Right lobe of liver (tissue), 6 donors: ENCODE results near the gene GINM1. TPM values are rescaled to one million over a fixed set of nuclear protein-coding genes. Genes with fewer than 3 reads are reported as not detected.

Experiments used
- ATAC-seq, 4 donors: fragments of 200-7000 bp; cut with Tn5 transposase; one replicate each; pipeline ENCODE4 v1.9.1; 2020; ENCODE audit warnings: mild to moderate bottlenecking in 4 of 4, moderate library complexity in 4 of 4
- DNase-seq, 3 donors: peaks; one replicate each; pipeline ENCODE4 v3.0.0-alpha.2; 2020
- H3K27ac ChIP-seq, 3 donors: fragments of 200-600 bp; one replicate each; pipeline ENCODE4 v1.8.0; 2022
- H3K27me3 ChIP-seq, 2 donors: fragments of 200-600 bp; one replicate each; pipeline ENCODE4 v1.8.0; 2022
- H3K36me3 ChIP-seq, 4 donors: fragments of 200-600 bp; sonication (generic) in 1 of 4; one replicate each; pipeline versions ENCODE4 v1.5.1 to v1.8.0; 2017 to 2022; ENCODE audit warnings: control low read depth in 1 of 4
- H3K4me1 ChIP-seq, 4 donors: fragments of 200-600 bp; sonication (generic) in 1 of 4; one replicate each; pipeline versions ENCODE4 v1.5.1 to v1.8.0; 2017 to 2022; ENCODE audit warnings: control low read depth in 1 of 4
- H3K4me3 ChIP-seq, 3 donors: fragments of 200-600 bp; one replicate each; pipeline ENCODE4 v1.8.0; 2022
- H3K9me3 ChIP-seq, 4 donors: fragments of 200-600 bp; sonication (generic) in 1 of 4; one replicate each; pipeline versions ENCODE4 v1.5.1 to v1.8.0; 2017 to 2022; ENCODE audit warnings: control low read depth in 1 of 4
- POLR2A ChIP-seq: fragments of 450-650 bp; IDR thresholded peaks from one replicate; pipeline ENCODE4 v1.6.1; 2017; ENCODE audit warnings: antibody characterized with exemption, mild to moderate bottlenecking
- WGBS: methylation state at CpG from one replicate; pipeline ENCODE4 v1.1.6; 2018; ENCODE audit warnings: low coverage, low lambda C conversion rate; ENCODE audit not compliant: insufficient coverage; ENCODE audit errors: missing lambda C conversion rate; 5-methylcytosine and 5-hydroxymethylcytosine counted together
- intact Hi-C, 2 donors: fragments of 100-400 bp; cut with DNase I; formaldehyde crosslinking; loops; one replicate each; pipeline versions ENCODE4 v1.11.2 to v1.14.1; 2022
- total RNA-seq, 6 experiments: library from RNA; depleted of rRNA in 2 of 6; stranded (reverse); fragments of >200 nt in 2 of 6; fragmentation: NEBNext Ultra II Directional in 3 of 6; extraction: Animal tissue kit (Norgen Biotek cat#: 25700) in 3 of 6; gene quantifications; one replicate each; pipeline versions ENCODE4 v1.1.0 to v1.2.4, GENCODE V29; 2016 to 2023
- TF ChIP-seq, protein P1 (sequence below), 4 donors: fragments of 200-600 bp in 3 of 4; fragments of 450-650 bp in 1 of 4; IDR thresholded peaks; one replicate each; pipeline versions ENCODE4 v1.5.1 to v1.8.0; 2016 to 2022; ENCODE audit warnings: antibody characterized with exemption in 4 of 4, mild to moderate bottlenecking in 2 of 4
- donor health status: DM: no; HTN: yes; CAD: no.
- donor health status: DM: no; HTN: no; CAD: no.
- donor health status: DM: no; HTN: no; CAD: no.
- donor health status: DM: no; HTN: yes; CAD: no.
- donor health status: DM: no; HTN: yes; CAD: no.

The GINM1 gene
- total RNA-seq, 6 experiments from 2014 or later = 20.1 to 26.0 (median 21.8) TPM

DNA sequence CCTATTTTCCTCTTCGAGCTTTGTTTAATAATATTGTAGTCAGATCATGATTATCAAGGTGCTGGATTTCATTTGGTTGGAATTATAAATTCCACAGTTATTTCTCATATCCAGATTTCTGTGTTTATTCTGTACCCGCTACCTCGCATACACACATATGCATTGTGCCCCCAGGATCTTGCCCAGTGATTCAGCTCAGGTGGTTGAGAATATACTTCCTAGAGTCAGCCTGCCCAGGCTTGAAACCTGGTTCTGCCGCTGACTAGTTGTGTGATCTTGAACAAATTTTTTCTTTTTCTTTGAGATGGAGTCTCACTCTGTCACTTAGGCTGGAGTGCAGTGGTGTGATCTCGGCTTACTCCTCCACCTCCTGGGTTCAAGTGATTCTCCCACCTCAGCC lies 14.7 kb downstream of the GINM1 start:
- intact Hi-C loops = no loop called here
- TF ChIP-seq POLR2A = no peak
- TF ChIP-seq, protein P1, sequence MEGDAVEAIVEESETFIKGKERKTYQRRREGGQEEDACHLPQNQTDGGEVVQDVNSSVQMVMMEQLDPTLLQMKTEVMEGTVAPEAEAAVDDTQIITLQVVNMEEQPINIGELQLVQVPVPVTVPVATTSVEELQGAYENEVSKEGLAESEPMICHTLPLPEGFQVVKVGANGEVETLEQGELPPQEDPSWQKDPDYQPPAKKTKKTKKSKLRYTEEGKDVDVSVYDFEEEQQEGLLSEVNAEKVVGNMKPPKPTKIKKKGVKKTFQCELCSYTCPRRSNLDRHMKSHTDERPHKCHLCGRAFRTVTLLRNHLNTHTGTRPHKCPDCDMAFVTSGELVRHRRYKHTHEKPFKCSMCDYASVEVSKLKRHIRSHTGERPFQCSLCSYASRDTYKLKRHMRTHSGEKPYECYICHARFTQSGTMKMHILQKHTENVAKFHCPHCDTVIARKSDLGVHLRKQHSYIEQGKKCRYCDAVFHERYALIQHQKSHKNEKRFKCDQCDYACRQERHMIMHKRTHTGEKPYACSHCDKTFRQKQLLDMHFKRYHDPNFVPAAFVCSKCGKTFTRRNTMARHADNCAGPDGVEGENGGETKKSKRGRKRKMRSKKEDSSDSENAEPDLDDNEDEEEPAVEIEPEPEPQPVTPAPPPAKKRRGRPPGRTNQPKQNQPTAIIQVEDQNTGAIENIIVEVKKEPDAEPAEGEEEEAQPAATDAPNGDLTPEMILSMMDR (IDR thresholded peaks at IDR 0.05) = no peak
- WGBS = 96% methylated on average over 5 of the region's 5 CpGs
- H3K27ac ChIP-seq = no peak overlapping the region
- DNase-seq (no peak), ATAC-seq (no peak)
- no peak overlapping the region for H3K4me3 ChIP-seq
- H3K36me3 ChIP-seq = peaks cover 0 to 19% (median 0%) of the 10 kb centered on the region in 4 donors
- no peaks in the 10 kb centered on the region for H3K9me3 ChIP-seq
- no peaks in the 10 kb centered on the region for H3K27me3 ChIP-seq
- no peaks in the 10 kb centered on the region for H3K4me1 ChIP-seq

DNA sequence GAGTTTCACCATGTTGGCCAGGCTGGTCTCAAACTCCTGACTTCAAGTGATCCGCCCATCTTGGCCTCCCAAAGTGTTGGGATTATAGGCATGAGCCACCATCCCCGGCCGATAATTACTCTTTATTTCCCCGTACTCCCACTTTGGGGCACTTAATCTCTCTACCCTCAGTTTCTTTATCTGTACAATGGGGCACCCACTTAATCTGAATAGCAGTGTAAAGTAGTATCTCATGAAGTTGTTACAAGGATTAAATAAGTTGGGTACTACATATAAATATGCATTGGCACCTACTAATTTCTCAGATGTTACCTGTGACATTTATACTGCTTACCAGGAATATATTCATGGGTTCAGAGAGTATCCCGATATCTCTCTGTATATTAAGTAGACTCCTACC lies 15.2 kb downstream of the GINM1 start:
- Histone ChIP-seq H3K4me1 (no peaks in the 10 kb centered on the region), H3K4me3 (no peak overlapping the region), H3K9me3 (no peaks in the 10 kb centered on the region), H3K27ac (no peak overlapping the region), H3K36me3 (peaks cover 0 to 19% (median 0%) of the 10 kb centered on the region in 4 donors), H3K27me3 (no peaks in the 10 kb centered on the region)
- TF ChIP-seq, protein P1 (IDR thresholded peaks at IDR 0.05) = no peak
- no peak for TF ChIP-seq POLR2A
- no peak for ATAC-seq
- whole genome bisulfite sequencing = 100% methylated on average over 3 of the region's 5 CpGs
- intact Hi-C loops = no loop called here
- DNase-seq = no peak

DNA sequence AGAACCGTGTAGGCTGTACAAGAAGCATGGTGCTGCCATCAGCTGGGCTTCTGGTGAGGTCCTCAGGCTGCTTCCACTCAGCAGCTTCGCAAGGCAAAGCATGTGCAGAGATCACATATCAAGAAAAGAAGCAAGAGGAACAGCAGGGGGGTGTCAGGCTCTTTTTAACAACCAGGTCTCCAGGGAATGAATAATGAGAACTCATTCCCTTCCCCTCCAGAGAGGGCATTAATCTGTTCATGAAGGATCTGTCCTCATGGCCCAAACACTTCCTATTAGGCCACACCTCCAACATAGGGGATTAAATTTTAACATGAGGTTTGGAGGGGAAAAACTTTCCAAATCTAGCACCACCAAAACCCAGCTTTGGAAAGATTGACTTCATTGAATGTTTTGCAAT lies 20.0 kb downstream of the GINM1 start:
- intact Hi-C loops = no loop called here
- no peak overlapping the region for H3K27ac ChIP-seq

DNA sequence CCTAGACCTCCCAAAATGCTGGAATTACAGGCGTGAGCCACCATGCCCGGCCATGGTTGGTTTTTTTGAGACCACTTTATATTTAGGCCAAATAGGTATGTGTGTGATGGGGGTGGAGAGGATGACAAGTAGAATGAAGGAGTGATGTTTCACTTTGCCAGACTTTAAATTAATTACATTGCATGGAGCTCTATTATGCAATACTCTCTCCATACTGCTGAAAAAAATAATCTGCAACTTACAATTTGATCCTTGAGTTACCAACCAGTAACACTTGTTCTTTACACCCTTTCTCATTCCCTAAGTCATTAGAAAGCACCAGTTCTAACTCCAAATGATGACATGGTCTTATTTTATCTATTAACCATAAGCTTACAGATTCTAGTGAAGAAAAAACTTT lies 26.8 kb downstream of the GINM1 start:
- Histone ChIP-seq H3K27ac (no peak overlapping the region), H3K27me3 (no peaks in the 10 kb centered on the region), H3K36me3 (peaks cover 6 to 44% (median 12%) of the 10 kb centered on the region in 4 donors), H3K4me1 (peaks cover 0 to 8% (median 0%) of the 10 kb centered on the region in 4 donors), H3K4me3 (no peak overlapping the region), H3K9me3 (no peaks in the 10 kb centered on the region)
- TF ChIP-seq POLR2A = no peak
- TF ChIP-seq, protein P1 (IDR thresholded peaks at IDR 0.05) = no peak
- 90% methylated on average over 2 of the region's 2 CpGs for WGBS
- ATAC-seq (no peak), DNase-seq (no peak)
- intact Hi-C loops = no loop called here

More for the DNA sequence above, 20.0 kb downstream of the GINM1 start:
- Histone ChIP-seq H3K4me3 (no peak overlapping the region), H3K27me3 (no peaks in the 10 kb centered on the region), H3K4me1 (peaks cover 0 to 8% (median 0%) of the 10 kb centered on the region in 4 donors), H3K9me3 (no peaks in the 10 kb centered on the region), H3K36me3 (peaks cover 0 to 17% (median 0%) of the 10 kb centered on the region in 4 donors)
- no peak for ATAC-seq
- no peak for DNase-seq
- 93% methylated on average over 2 of the region's 2 CpGs for WGBS
- no peak for TF ChIP-seq POLR2A
- TF ChIP-seq, protein P1 (IDR thresholded peaks at IDR 0.05) = no peak

DNA sequence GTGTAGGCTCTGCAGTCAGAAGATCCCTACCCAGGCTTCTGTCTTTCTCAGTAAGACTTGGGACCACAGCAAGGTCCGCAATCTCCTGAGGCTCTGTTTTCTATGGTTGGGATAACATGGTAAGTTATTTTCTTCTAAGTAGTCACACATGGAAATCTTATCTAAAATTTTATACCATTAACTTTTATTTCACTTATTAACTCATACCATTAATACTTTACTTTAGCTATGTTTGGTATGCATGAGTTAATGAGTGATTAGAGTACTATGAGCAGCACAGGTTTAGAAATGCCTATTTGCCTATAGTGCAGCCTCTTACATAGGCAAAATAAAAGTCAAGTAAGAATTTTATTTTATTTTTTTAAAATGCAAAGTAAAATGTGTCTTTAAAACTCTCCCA lies 27.2 kb downstream of the GINM1 start:
- 89% methylated on average over 1 of the region's 1 CpG for WGBS
- peaks cover 6 to 44% (median 12%) of the 10 kb centered on the region in 4 donors for H3K36me3 ChIP-seq

More for the DNA sequence above, 27.2 kb downstream of the GINM1 start:
- ATAC-seq = no peak
- Histone ChIP-seq H3K4me3 (no peak overlapping the region), H3K27ac (no peak overlapping the region), H3K9me3 (no peaks in the 10 kb centered on the region), H3K27me3 (no peaks in the 10 kb centered on the region), H3K4me1 (peaks cover 0 to 8% (median 0%) of the 10 kb centered on the region in 4 donors)
- intact Hi-C loops = no loop called here
- TF ChIP-seq, protein P1 (IDR thresholded peaks at IDR 0.05) = no peak
- no peak for TF ChIP-seq POLR2A
- DNase-seq = no peak
